GM12878 (cell line): ENCODE results near the gene AK8. TPM values are rescaled to one million over a fixed set of nuclear protein-coding genes. Genes with fewer than 3 reads are reported as not detected.
A peak's percentile ranks its signal among the peaks of the same experiment; 100 is the strongest.

Source experiments
- ATAC-seq: fragments of 200-7000 bp; cut with Tn5 transposase; 3 replicates; pipeline ENCODE4 v1.9.1; 2020; ENCODE audit warnings: mild to moderate bottlenecking, moderate library complexity
- BruUV-seq: library from RNA; stranded (reverse); fragments of 400-500 nt; replicated peaks from 2 replicates; lab custom pipeline; 2021; lab: Mats Ljungman, UMichigan
- CTCF ChIA-PET: fragments of 300-600 bp; sonication (Branson Sonifier 250); formaldehyde crosslinking; extraction: SDS; loops from one replicate; lab custom pipeline; 2021; ENCODE audit warnings: inconsistent platforms; lab: Yijun Ruan, JAX
- POLR2A ChIA-PET: fragments of 350-600 bp; formaldehyde crosslinking; extraction: SDS; loops from one replicate; lab custom pipeline; 2021; ENCODE audit warnings: inconsistent platforms; lab: Charles Lee
- RAD21 ChIA-PET: fragments of 300-600 bp; sonication (Branson Sonifier 250); formaldehyde crosslinking; loops from one replicate; lab custom pipeline; 2023; ENCODE audit warnings: antibody characterized with exemption; ENCODE audit not compliant: unreplicated experiment; lab: Charles Lee
- SMC1A ChIA-PET: fragments of 300-600 bp; sonication (Branson Sonifier 250); formaldehyde crosslinking; loops from one replicate; lab custom pipeline; 2023; ENCODE audit not compliant: unreplicated experiment, uncharacterized antibody; lab: Charles Lee
- DNase-seq: peaks from one replicate; pipeline ENCODE4 v3.0.0-alpha.2; 2011; ENCODE audit warnings: low read depth, low spot score
- FAIRE-seq: peaks from 3 replicates; lab custom pipeline; 2011; peaks lifted over from hg19 to GRCh38; lab: Jason Lieb, UNC
- H2AFZ ChIP-seq: 2 replicates; pipeline ENCODE4 v1.6.0; 2011; ENCODE audit warnings: low read depth, low read length, control low read depth; ENCODE audit not compliant: control insufficient read depth
- H3K27ac ChIP-seq: 2 replicates; pipeline ENCODE4 v1.5.1; 2011; ENCODE audit warnings: control low read depth; ENCODE audit not compliant: control insufficient read depth, insufficient read depth
- H3K27me3 ChIP-seq, 2 experiments: replicated peaks in 1 of 2; 2 replicates each; pipeline versions ENCODE4 v1.6.0 to v1.6.1; 2011; ENCODE audit warnings: low read length in 1 of 2; ENCODE audit not compliant: control insufficient read depth in 2 of 2, insufficient read depth in 2 of 2
- H3K36me3 ChIP-seq, 2 experiments: 2 replicates each; pipeline ENCODE4 v1.5.1; 2011; ENCODE audit warnings: low read length in 1 of 2; ENCODE audit not compliant: control insufficient read depth in 2 of 2, insufficient read depth in 2 of 2
- H3K4me1 ChIP-seq: 2 replicates; pipeline ENCODE4 v1.6.1; 2011; ENCODE audit warnings: mild to moderate bottlenecking, low read length, moderate library complexity, mixed read lengths; ENCODE audit not compliant: control insufficient read depth, insufficient read depth
- H3K4me2 ChIP-seq: 2 replicates; pipeline ENCODE4 v1.6.0; 2011; ENCODE audit warnings: control low read depth; ENCODE audit not compliant: control insufficient read depth, insufficient read depth
- H3K4me3 ChIP-seq: fragments of 200-600 bp; sonication (generic); 2 replicates; pipeline ENCODE4 v1.5.1; 2016
- H3K79me2 ChIP-seq: 2 replicates; pipeline ENCODE4 v1.6.0; 2011; ENCODE audit warnings: low read length; ENCODE audit not compliant: control insufficient read depth, insufficient read depth
- H3K9ac ChIP-seq: 2 replicates; pipeline ENCODE4 v1.8.0; 2011; ENCODE audit warnings: low read length, control low read depth, mixed read lengths; ENCODE audit not compliant: control insufficient read depth, insufficient read depth
- H3K9me3 ChIP-seq: replicated peaks from 3 replicates; pipeline ENCODE4 v1.5.1; 2011; ENCODE audit warnings: mild to moderate bottlenecking, low read length; ENCODE audit not compliant: control insufficient read depth, insufficient read depth
- H4K20me1 ChIP-seq: 2 replicates; pipeline ENCODE4 v1.6.0; 2011; ENCODE audit not compliant: control insufficient read depth, insufficient read depth
- ATF7 ChIP-seq: fragments of 450-650 bp; IDR thresholded peaks from 2 replicates; pipeline ENCODE4 v1.6.1; 2016; ENCODE audit warnings: low read depth, mild to moderate bottlenecking
- BHLHE40 ChIP-seq, 2 experiments: fragments of 450-650 bp in 1 of 2; IDR thresholded peaks; 2 replicates each; pipeline ENCODE4 v1.6.1; 2011 to 2017; ENCODE audit warnings: low read depth in 2 of 2, borderline replicate concordance in 1 of 2, improper control_type of control experiment in 1 of 2, low read length in 1 of 2, mild to moderate bottlenecking in 1 of 2
- CREM ChIP-seq: IDR thresholded peaks from 2 replicates; pipeline ENCODE4 v1.6.1; 2014; ENCODE audit warnings: antibody characterized with exemption, low read depth
- ETV6 ChIP-seq, 2 experiments: fragments of 450-650 bp in 1 of 2; IDR thresholded peaks in 1 of 2; conservative IDR thresholded peaks in 1 of 2; 2 replicates each; pipeline ENCODE4 v1.6.1; 2014; ENCODE audit warnings: antibody characterized with exemption in 1 of 2, borderline replicate concordance in 1 of 2, low read depth in 1 of 2, mild to moderate bottlenecking in 1 of 2, moderate library complexity in 1 of 2
- FOS ChIP-seq: IDR thresholded peaks from 3 replicates; pipeline ENCODE4 v1.6.1; 2011; ENCODE audit warnings: borderline replicate concordance; ENCODE audit not compliant: insufficient read length; ENCODE audit errors: extremely low read depth
- HDAC2 ChIP-seq: fragments of 200-600 bp; sonication (generic); IDR thresholded peaks from 2 replicates; pipeline ENCODE4 v1.6.1; 2017
- HDGF ChIP-seq: fragments of 450-650 bp; IDR thresholded peaks from 2 replicates; pipeline ENCODE4 v1.6.1; 2016; ENCODE audit warnings: antibody characterized with exemption
- NR2F1 ChIP-seq: fragments of 450-650 bp; conservative IDR thresholded peaks from 2 replicates; pipeline ENCODE4 v1.6.1; 2017; ENCODE audit warnings: mild to moderate bottlenecking
- RBBP5 ChIP-seq: fragments of 200-600 bp; sonication (generic); conservative IDR thresholded peaks from 2 replicates; pipeline ENCODE4 v1.6.1; 2016
- SMAD1 ChIP-seq: fragments of 450-650 bp; IDR thresholded peaks from 2 replicates; pipeline ENCODE4 v1.6.1; 2018; ENCODE audit warnings: mild to moderate bottlenecking, low read depth; ENCODE audit not compliant: partially characterized antibody
- SUZ12 ChIP-seq: fragments of 200-600 bp; sonication (generic); IDR thresholded peaks from one replicate; pipeline ENCODE4 v1.6.1; 2018; ENCODE audit warnings: antibody characterized with exemption, mild to moderate bottlenecking; ENCODE audit not compliant: unreplicated experiment
- TCF12 ChIP-seq: IDR thresholded peaks from 2 replicates; pipeline ENCODE4 v1.6.1; 2011; ENCODE audit warnings: low read depth, mild to moderate bottlenecking, low read length
- ZNF622 ChIP-seq: fragments of 450-650 bp; IDR thresholded peaks from 2 replicates; pipeline ENCODE4 v1.6.1; 2017; ENCODE audit warnings: mild to moderate bottlenecking, inconsistent platforms
- WGBS: methylation state at CpG from one replicate; pipeline ENCODE4 v1.1.6; 2016; ENCODE audit warnings: low lambda C conversion rate; ENCODE audit not compliant: insufficient replicate concordance, insufficient coverage; ENCODE audit errors: missing lambda C conversion rate; 5-methylcytosine and 5-hydroxymethylcytosine counted together
- in situ Hi-C: fragments of 300-500 bp; cut with MboI; formaldehyde crosslinking; loops from 9 replicates; pipeline ENCODE4 v1.14.3; 2018; ENCODE audit warnings: mixed read lengths
- intact Hi-C: fragments of 100-400 bp; cut with micrococcal nuclease; formaldehyde crosslinking; loops from one replicate; pipeline ENCODE4 v1.14.2; 2022; ENCODE audit not compliant: unreplicated experiment
- polyA plus RNA-seq, 11 experiments: library from polyadenylated mRNA; depleted of rRNA in 4 of 11; unstranded in 6 of 11; stranded (reverse) in 5 of 11; fragments of >200 nt; fragmentation: Nextera tagmentation in 4 of 11; fragmentation: Illumina TruSeq in 1 of 11; extraction: Ambion mirVana in 4 of 11; extraction: Trizol in 1 of 11; gene quantifications; 1 replicate in 1 of 11; 2 replicates in 10 of 11; pipeline versions ENCODE4 v1.2.1 to v1.2.3, GENCODE V29; 2011 to 2016; ENCODE audit warnings: inconsistent platforms in 2 of 11, missing spikeins in 2 of 11, low read depth in 1 of 11
- total RNA-seq, 4 experiments: library from RNA; depleted of rRNA in 3 of 4; stranded (reverse); fragments of >200 nt in 3 of 4; fragmentation: Illumina TruSeq in 1 of 4; extraction: Trizol in 1 of 4; gene quantifications; 2 replicates each; pipeline versions ENCODE4 v1.2.1 to v1.2.3, GENCODE V29; 2013 to 2021
- TF ChIP-seq, protein P1 (sequence below): IDR thresholded peaks from 2 replicates; pipeline ENCODE4 v1.6.1; 2012; ENCODE audit warnings: low read depth, low read length, improper control_type of control experiment
- TF ChIP-seq, protein P2 (sequence below): IDR thresholded peaks from 2 replicates; pipeline ENCODE4 v1.6.1; 2011; ENCODE audit warnings: borderline replicate concordance, low read depth, mild to moderate bottlenecking, moderate library complexity, low read length; ENCODE audit not compliant: insufficient read depth, poor library complexity, severe bottlenecking
- TF ChIP-seq, protein P3 (sequence below): fragments of 450-650 bp; conservative IDR thresholded peaks from 2 replicates; pipeline ENCODE4 v1.6.1; 2017; ENCODE audit warnings: mild to moderate bottlenecking, moderate library complexity
- TF ChIP-seq, protein P4 (sequence below): IDR thresholded peaks from 2 replicates; pipeline ENCODE4 v1.6.1; 2012; ENCODE audit warnings: low read length, inconsistent platforms

Gene AK8
- total and polyA plus RNA-seq, 10 of the 15 experiments (the other 5 are each of a cell fraction or from before 2014, with no cell fraction given): 0.03 to 0.12 (median 0.06) TPM; not detected in 5

DNA sequence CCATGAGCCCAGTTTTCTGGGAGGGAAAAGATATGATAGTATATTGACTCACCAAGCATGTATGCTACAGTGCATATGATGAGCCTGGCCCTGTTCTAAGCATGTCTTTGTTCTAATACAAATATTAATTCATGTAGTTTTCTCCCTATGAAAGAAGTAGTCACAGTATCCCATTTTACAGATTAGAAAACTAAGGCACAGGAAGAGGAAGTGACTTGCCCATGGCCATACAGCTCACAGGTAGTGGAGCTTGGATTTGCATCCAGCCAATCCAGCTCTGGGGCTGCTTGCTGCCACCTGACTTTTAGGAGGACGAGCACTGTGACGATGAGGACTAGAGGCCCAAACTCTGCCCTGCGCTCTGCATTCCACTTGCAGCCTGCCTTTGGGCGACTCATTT lies 76.4 kb downstream of the AK8 start (continued):
- TF ChIP-seq, protein P1, sequence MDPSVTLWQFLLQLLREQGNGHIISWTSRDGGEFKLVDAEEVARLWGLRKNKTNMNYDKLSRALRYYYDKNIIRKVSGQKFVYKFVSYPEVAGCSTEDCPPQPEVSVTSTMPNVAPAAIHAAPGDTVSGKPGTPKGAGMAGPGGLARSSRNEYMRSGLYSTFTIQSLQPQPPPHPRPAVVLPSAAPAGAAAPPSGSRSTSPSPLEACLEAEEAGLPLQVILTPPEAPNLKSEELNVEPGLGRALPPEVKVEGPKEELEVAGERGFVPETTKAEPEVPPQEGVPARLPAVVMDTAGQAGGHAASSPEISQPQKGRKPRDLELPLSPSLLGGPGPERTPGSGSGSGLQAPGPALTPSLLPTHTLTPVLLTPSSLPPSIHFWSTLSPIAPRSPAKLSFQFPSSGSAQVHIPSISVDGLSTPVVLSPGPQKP: no peak
- TF ChIP-seq ETV6 (conservative IDR thresholded peaks at IDR 0.05 in 1 of 2, IDR thresholded peaks at IDR 0.05 in 1 of 2; ENCODE audit: borderline replicate concordance in 1 of 2, low read depth in 1 of 2) (no peak), TCF12 (no peak), NR2F1 (no peak), FOS (no peak), SUZ12 (no peak), HDGF (no peak), HDAC2 (no peak)
- TF ChIP-seq, protein P2, sequence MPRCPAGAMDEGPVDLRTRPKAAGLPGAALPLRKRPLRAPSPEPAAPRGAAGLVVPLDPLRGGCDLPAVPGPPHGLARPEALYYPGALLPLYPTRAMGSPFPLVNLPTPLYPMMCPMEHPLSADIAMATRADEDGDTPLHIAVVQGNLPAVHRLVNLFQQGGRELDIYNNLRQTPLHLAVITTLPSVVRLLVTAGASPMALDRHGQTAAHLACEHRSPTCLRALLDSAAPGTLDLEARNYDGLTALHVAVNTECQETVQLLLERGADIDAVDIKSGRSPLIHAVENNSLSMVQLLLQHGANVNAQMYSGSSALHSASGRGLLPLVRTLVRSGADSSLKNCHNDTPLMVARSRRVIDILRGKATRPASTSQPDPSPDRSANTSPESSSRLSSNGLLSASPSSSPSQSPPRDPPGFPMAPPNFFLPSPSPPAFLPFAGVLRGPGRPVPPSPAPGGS: no peak

DNA sequence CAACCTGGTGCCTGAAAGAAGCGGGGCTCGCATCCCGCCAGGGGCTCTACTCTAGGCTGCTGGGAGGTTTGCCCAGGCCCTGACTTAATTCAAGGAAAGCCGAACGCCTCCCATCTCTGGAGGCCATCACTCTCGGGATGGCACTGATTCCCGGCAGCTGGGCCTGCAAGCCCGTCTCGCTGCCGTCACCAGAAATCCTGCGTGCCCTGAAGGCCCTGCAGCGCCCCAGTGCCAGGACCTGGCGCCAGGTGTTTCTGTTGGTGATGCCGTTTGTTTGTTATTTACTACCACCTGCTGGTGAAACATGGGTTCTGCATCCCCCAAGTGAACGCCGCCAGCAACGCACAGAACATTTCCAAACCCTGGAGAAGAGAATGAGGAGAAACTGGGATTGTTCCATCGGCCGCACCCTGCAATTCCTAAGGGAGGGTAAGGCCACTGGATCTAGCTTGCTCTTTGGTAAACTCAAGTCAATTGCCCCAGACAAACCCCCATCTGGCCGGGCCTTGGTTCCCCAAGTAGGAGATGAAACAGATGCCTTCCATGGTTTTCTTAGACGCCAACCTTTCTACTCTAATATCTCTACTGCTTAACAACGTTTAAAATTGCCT lies 77.9 kb downstream of the AK8 start:
- no peak overlapping the region for H3K27ac ChIP-seq
- ATAC-seq (peak; percentile 92), FAIRE-seq (peak; percentile 75), DNase-seq (no peak)
- no peaks in the 10 kb centered on the region for H3K79me2 ChIP-seq
- CTCF ChIA-PET: interaction anchor here (1.6 to 2.3 kb wide), 3 partner anchors 31 to 112 kb away, joined by 3 to 9 read pairs (median 8); no protein-coding TSS in a partner anchor
- no peaks in the 10 kb centered on the region for H3K36me3 ChIP-seq
- no peak overlapping the region for H3K4me3 ChIP-seq
- no peaks in the 10 kb centered on the region; a peak in 2 of 4 replicates for H3K27me3 ChIP-seq
- H3K4me1 ChIP-seq: peaks cover 4% of the 10 kb centered on the region; the same call in 1 of the 2 replicates
- intact Hi-C loops (loop anchor here (1.0 to 10.0 kb wide), 4 partner anchors 133 to 389 kb away; partner anchors contain the start of genes CFAP77, DDX31 and GFI1B), in situ Hi-C loops (loop anchor here (5.0 kb wide), 1 partner anchor 378 kb away; no protein-coding TSS in a partner anchor)
- 18% methylated on average over 22 of the region's 22 CpGs for WGBS
- no peak overlapping the region for H3K4me2 ChIP-seq
- POLR2A ChIA-PET: no interaction called here
- SMC1A ChIA-PET: interaction anchor here (1.1 kb wide), 1 partner anchor 187 kb away, joined by 3 read pairs; no protein-coding TSS in a partner anchor
- no peak overlapping the region for H3K9ac ChIP-seq
- H4K20me1 ChIP-seq: no peaks in the 10 kb centered on the region
- BruUV-seq: no TSS peak
- no peaks in the 10 kb centered on the region for H3K9me3 ChIP-seq
- no peak overlapping the region for H2AFZ ChIP-seq
- RAD21 ChIA-PET: no interaction called here
- TF ChIP-seq, protein P3, sequence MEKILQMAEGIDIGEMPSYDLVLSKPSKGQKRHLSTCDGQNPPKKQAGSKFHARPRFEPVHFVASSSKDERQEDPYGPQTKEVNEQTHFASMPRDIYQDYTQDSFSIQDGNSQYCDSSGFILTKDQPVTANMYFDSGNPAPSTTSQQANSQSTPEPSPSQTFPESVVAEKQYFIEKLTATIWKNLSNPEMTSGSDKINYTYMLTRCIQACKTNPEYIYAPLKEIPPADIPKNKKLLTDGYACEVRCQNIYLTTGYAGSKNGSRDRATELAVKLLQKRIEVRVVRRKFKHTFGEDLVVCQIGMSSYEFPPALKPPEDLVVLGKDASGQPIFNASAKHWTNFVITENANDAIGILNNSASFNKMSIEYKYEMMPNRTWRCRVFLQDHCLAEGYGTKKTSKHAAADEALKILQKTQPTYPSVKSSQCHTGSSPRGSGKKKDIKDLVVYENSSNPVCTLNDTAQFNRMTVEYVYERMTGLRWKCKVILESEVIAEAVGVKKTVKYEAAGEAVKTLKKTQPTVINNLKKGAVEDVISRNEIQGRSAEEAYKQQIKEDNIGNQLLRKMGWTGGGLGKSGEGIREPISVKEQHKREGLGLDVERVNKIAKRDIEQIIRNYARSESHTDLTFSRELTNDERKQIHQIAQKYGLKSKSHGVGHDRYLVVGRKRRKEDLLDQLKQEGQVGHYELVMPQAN: no peak
- TF ChIP-seq, protein P4, sequence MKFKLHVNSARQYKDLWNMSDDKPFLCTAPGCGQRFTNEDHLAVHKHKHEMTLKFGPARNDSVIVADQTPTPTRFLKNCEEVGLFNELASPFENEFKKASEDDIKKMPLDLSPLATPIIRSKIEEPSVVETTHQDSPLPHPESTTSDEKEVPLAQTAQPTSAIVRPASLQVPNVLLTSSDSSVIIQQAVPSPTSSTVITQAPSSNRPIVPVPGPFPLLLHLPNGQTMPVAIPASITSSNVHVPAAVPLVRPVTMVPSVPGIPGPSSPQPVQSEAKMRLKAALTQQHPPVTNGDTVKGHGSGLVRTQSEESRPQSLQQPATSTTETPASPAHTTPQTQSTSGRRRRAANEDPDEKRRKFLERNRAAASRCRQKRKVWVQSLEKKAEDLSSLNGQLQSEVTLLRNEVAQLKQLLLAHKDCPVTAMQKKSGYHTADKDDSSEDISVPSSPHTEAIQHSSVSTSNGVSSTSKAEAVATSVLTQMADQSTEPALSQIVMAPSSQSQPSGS: no peak
- TF ChIP-seq ZNF622 (no peak), BHLHE40 (IDR thresholded peaks at IDR 0.05; ENCODE audit: borderline replicate concordance in 1 of 2, low read depth in 2 of 2, low read length in 1 of 2) (no peak), CREM (no peak), SMAD1 (no peak), RBBP5 (no peak), ATF7 (no peak)
